ENCODE data around the gene NLRP8.
"Not testable (repeated sequence)": the region's sequence is repeated elsewhere in the genome, so short reads cannot be mapped to it uniquely, and the experiment has no call there.

Gene NLRP8

GRCh38 chr19:56020355-56020975, 72.8 kb downstream of the NLRP8 start:
- H3K4me1 Mint-ChIP-seq; H3K27ac Mint-ChIP-seq; H3K36me3 Mint-ChIP-seq; DNase-seq (ENCODE audit: low spot score in 2 of 2); H3K4me3 Mint-ChIP-seq; ATAC-seq: not testable (repeated sequence)
- peaks cover 12% of the 10 kb centered on the region for H3K9me3 Mint-ChIP-seq

- no peak overlapping the region for H3K4me3 Mint-ChIP-seq
- DNase-seq (ENCODE audit: low spot score in 2 of 2) (no peak), ATAC-seq (no peak)
- H3K27ac Mint-ChIP-seq = no peak overlapping the region
- H3K4me1 Mint-ChIP-seq = no peaks in the 10 kb centered on the region
- H3K36me3 Mint-ChIP-seq = no peaks in the 10 kb centered on the region
- peaks cover 6% of the 10 kb centered on the region for H3K9me3 Mint-ChIP-seq
Observed at GRCh38 chr19:56026769-56027168, 79.1 kb downstream of the NLRP8 start.

Data from stimulated activated effector memory CD8-positive, alpha-beta T cell treated with anti-CD3 and anti-CD28 coated beads, Interleukin-12 subunit alpha, Interleukin-12 subunit beta, amount 100 ng/mL, for 72 hours (primary cell).